ENCODE data around the gene ITFG1. TPM values are rescaled to one million over a fixed set of nuclear protein-coding genes. Genes with fewer than 3 reads are reported as not detected.

Gene ITFG1
- total RNA-seq, 1 experiment from 2014 or later: 18.0 TPM

DNA sequence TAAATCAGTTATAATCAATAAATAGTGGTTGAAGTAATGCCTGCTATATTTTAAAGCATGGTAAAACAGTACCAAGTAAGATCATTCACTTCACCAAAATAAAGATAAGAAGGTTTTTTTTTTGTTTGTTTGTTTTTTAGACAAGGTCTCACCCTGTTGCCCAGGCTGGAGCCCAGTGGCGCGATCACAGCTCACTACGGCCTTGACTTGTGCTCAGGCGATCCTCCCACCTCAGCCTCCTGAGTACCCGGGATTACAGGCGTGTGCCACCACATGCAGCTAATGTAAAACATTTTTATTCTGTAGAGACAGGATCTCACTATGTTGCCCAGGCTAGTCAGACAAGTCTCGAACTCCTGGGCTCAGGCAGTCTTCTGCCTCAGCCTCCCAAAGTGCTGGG is 232.6 kb downstream of the ITFG1 start:
- H3K9ac ChIP-seq (ENCODE audit: extremely low read depth, insufficient read length, low read length): no peak overlapping the region
- no peak overlapping the region for H3T11ph ChIP-seq (ENCODE audit: low read length)
- H3K14ac ChIP-seq (ENCODE audit: insufficient read depth, low read length): no peak overlapping the region
- no peak overlapping the region for H4K5ac ChIP-seq (ENCODE audit: insufficient read length, low read depth, low read length)
- no peaks in the 10 kb centered on the region for H3K27me3 ChIP-seq (ENCODE audit: insufficient read depth, low read length)
- H3K79me1 ChIP-seq (ENCODE audit: insufficient read depth, low read depth, low read length, poor library complexity, severe bottlenecking): no peaks in the 10 kb centered on the region
- no peaks in the 10 kb centered on the region for H3K4me1 ChIP-seq (ENCODE audit: insufficient read depth, low read length)
- no peak overlapping the region for H2BK12ac ChIP-seq (ENCODE audit: insufficient read length, low read depth, low read length)
- WGBS (ENCODE audit: extremely low coverage, insufficient read length, low lambda C conversion rate): no CpG with 5 or more reads among the region's 7 CpGs
- no peak overlapping the region for H2BK5ac ChIP-seq (ENCODE audit: insufficient read length, low read length)
- no peaks in the 10 kb centered on the region for H3K4me1 Mint-ChIP-seq
- H2AFZ ChIP-seq (ENCODE audit: low read length): no peak overlapping the region
- no peak overlapping the region for H2BK120ac ChIP-seq (ENCODE audit: low read depth, low read length, poor library complexity, severe bottlenecking)
- H3K36me3 Mint-ChIP-seq (ENCODE audit: insufficient read depth in 1 of 3, low read depth in 3 of 3): peaks cover 0 to 3% (median 0%) of the 10 kb centered on the region in 3 experiments; a peak in 2 of 7 replicates
- H4K8ac ChIP-seq (replicated peaks; ENCODE audit: insufficient read length, low read depth, low read length): no peak overlapping the region
- TF ChIP-seq, protein P1, sequence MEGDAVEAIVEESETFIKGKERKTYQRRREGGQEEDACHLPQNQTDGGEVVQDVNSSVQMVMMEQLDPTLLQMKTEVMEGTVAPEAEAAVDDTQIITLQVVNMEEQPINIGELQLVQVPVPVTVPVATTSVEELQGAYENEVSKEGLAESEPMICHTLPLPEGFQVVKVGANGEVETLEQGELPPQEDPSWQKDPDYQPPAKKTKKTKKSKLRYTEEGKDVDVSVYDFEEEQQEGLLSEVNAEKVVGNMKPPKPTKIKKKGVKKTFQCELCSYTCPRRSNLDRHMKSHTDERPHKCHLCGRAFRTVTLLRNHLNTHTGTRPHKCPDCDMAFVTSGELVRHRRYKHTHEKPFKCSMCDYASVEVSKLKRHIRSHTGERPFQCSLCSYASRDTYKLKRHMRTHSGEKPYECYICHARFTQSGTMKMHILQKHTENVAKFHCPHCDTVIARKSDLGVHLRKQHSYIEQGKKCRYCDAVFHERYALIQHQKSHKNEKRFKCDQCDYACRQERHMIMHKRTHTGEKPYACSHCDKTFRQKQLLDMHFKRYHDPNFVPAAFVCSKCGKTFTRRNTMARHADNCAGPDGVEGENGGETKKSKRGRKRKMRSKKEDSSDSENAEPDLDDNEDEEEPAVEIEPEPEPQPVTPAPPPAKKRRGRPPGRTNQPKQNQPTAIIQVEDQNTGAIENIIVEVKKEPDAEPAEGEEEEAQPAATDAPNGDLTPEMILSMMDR (conservative IDR thresholded peaks at IDR 0.05): no peak
- H3K79me2 ChIP-seq (ENCODE audit: insufficient read depth, low read length): no peaks in the 10 kb centered on the region
- no peaks in the 10 kb centered on the region for H3K27me3 Mint-ChIP-seq (ENCODE audit: low read depth)
- DNase-seq: no peak
- H3K27ac ChIP-seq (ENCODE audit: insufficient read length, low read depth, low read length): no peak overlapping the region
- no peaks in the 10 kb centered on the region for H3K9me3 ChIP-seq (ENCODE audit: control insufficient read depth, low read depth, low read length)
- H3K56ac ChIP-seq (ENCODE audit: insufficient read length, low read depth, low read length): no peak overlapping the region
- H4K20me1 ChIP-seq (ENCODE audit: control insufficient read depth, insufficient read depth, insufficient read length): no peaks in the 10 kb centered on the region
- H3K4ac ChIP-seq (ENCODE audit: low read depth, low read length): no peak overlapping the region
- no peaks in the 10 kb centered on the region for H3K23me2 ChIP-seq (ENCODE audit: insufficient read length, low read depth, low read length, poor library complexity, severe bottlenecking)
- H3K18ac ChIP-seq (ENCODE audit: insufficient read length, low read depth, low read length): no peak overlapping the region
- no peak overlapping the region for H3K4me3 Mint-ChIP-seq
- no peak overlapping the region for H3K27ac Mint-ChIP-seq
- no peak overlapping the region for H2BK15ac ChIP-seq (ENCODE audit: low read depth, low read length)
- no peak overlapping the region for H3K23ac ChIP-seq (ENCODE audit: insufficient read length, low read depth, low read length)
- H3K4me2 ChIP-seq (ENCODE audit: insufficient read depth, insufficient read length, low read length): no peak overlapping the region
- H4K91ac ChIP-seq (ENCODE audit: insufficient read length, low read depth, low read length): no peak overlapping the region
- no peak overlapping the region for H2AK5ac ChIP-seq (ENCODE audit: insufficient read length, low read length)
- H3K9me3 Mint-ChIP-seq: no peaks in the 10 kb centered on the region
- no peak overlapping the region for H2BK20ac ChIP-seq (ENCODE audit: low read depth, low read length, poor library complexity, severe bottlenecking)
